GOT3 (cell line): ENCODE results near the gene RIN3.

Experiments
- DNase-seq: peaks from one replicate; lab custom pipeline; 2025; ENCODE audit warnings: mixed read lengths; lab: John Stamatoyannopoulos, UW

RIN3 gene

GRCh38 chr14:92601131-92601710, 87.6 kb downstream of the RIN3 start:
- no peak for DNase-seq

- no peak for DNase-seq
Measured at GRCh38 chr14:92601757-92602417, 88.3 kb downstream of the RIN3 start.

GRCh38 chr14:92603309-92604242, 90.0 kb downstream of the RIN3 start:
- DNase-seq = no peak

GRCh38 chr14:92605274-92605940, 91.8 kb downstream of the RIN3 start:
- no peak for DNase-seq

- DNase-seq = no peak
Measured at GRCh38 chr14:92607251-92607650, 93.7 kb downstream of the RIN3 start.

GRCh38 chr14:92607702-92608429, 94.3 kb downstream of the RIN3 start:
- DNase-seq = no peak

- no peak for DNase-seq
Measured at GRCh38 chr14:92609955-92610354, 96.4 kb downstream of the RIN3 start.

- no peak for DNase-seq
Measured at GRCh38 chr14:92610849-92611271, 97.3 kb downstream of the RIN3 start.

- no peak for DNase-seq
Measured at GRCh38 chr14:92613008-92613658, 99.6 kb downstream of the RIN3 start.

- DNase-seq = no peak
Measured at GRCh38 chr14:92613681-92614260, 100.2 kb downstream of the RIN3 start.

- no peak for DNase-seq
Measured at GRCh38 chr14:92615451-92615850, 101.9 kb downstream of the RIN3 start.

- no peak for DNase-seq
Measured at GRCh38 chr14:92616178-92616577, 102.6 kb downstream of the RIN3 start.

GRCh38 chr14:92617581-92617980, 104.0 kb downstream of the RIN3 start:
- DNase-seq = no peak

- no peak for DNase-seq
Measured at GRCh38 chr14:92619671-92620456, 106.3 kb downstream of the RIN3 start.

- no peak for DNase-seq
Measured at GRCh38 chr14:92622311-92622710, 108.7 kb downstream of the RIN3 start.

GRCh38 chr14:92624764-92625163, 111.2 kb downstream of the RIN3 start:
- no peak for DNase-seq

- DNase-seq = no peak
Measured at GRCh38 chr14:92625213-92625612, 111.6 kb downstream of the RIN3 start.

GRCh38 chr14:92626041-92626440, 112.5 kb downstream of the RIN3 start:
- no peak for DNase-seq

- DNase-seq = no peak
Measured at GRCh38 chr14:92627707-92628215, 114.2 kb downstream of the RIN3 start.

- no peak for DNase-seq
Measured at GRCh38 chr14:92628636-92629035, 115.1 kb downstream of the RIN3 start.
